HG03565 (cell line): ENCODE results near the gene SLC26A6.

Experiments
- ATAC-seq: cut with Tn5 transposase; IDR thresholded peaks from one replicate; pipeline ENCODE4 v1.9.1; 2021; ENCODE audit warnings: mild to moderate bottlenecking, moderate library complexity; ENCODE audit not compliant: unreplicated experiment

The SLC26A6 gene, protein sequence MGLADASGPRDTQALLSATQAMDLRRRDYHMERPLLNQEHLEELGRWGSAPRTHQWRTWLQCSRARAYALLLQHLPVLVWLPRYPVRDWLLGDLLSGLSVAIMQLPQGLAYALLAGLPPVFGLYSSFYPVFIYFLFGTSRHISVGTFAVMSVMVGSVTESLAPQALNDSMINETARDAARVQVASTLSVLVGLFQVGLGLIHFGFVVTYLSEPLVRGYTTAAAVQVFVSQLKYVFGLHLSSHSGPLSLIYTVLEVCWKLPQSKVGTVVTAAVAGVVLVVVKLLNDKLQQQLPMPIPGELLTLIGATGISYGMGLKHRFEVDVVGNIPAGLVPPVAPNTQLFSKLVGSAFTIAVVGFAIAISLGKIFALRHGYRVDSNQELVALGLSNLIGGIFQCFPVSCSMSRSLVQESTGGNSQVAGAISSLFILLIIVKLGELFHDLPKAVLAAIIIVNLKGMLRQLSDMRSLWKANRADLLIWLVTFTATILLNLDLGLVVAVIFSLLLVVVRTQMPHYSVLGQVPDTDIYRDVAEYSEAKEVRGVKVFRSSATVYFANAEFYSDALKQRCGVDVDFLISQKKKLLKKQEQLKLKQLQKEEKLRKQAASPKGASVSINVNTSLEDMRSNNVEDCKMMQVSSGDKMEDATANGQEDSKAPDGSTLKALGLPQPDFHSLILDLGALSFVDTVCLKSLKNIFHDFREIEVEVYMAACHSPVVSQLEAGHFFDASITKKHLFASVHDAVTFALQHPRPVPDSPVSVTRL

DNA sequence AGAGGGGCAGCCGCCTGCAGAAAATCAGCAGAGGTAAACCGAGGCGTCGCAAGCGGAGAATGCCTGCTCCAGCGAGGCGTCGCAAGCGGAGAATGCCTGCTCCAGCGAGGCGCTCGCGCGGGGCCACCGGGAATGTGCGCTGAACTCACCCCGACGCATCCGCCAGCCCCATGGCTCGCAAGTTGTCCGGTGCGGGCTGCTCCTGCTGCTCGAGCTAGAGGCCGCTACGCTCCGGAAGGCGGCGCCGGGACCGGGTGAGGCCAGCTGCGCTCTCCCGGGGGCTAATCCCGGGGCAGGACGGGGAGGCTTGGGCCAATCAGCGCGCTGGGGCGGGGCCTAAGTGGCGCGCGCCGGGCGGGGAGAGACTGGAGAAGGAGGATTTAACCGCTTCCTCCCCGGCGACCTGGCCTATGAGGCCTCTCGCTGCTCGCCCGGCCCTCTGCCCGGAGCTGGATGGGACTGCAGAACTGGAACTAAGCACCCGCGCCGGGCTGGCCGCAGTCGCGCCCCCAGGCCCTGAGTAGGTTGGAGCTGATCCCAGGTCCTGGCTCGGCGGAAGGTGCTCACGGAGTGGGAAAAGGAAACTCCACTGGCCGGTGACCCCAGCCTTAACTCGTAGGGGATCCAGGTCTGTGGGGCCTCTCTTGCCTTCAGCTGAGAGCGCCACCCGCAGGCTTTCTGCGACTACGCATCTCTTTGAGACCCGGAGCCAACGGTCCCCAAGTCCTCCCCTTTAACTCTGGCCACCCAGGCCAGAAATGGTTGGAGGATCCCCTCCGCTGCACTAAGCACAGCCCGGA is at the start of gene SLC26A6:
Gene SLC26A6 (minus strand): TSS at position 240 of the 800 bp plus-strand sequence. CDS start 68 bp downstream, at position 172.
- ATAC-seq: peak; percentile 80

- no peak for ATAC-seq
Measured at GRCh38 chr3:48684480-48685143, 49.4 kb upstream of the SLC26A6 start.

GRCh38 chr3:48684054-48684349 is 48.7 kb upstream of the SLC26A6 start:
- no peak for ATAC-seq

DNA sequence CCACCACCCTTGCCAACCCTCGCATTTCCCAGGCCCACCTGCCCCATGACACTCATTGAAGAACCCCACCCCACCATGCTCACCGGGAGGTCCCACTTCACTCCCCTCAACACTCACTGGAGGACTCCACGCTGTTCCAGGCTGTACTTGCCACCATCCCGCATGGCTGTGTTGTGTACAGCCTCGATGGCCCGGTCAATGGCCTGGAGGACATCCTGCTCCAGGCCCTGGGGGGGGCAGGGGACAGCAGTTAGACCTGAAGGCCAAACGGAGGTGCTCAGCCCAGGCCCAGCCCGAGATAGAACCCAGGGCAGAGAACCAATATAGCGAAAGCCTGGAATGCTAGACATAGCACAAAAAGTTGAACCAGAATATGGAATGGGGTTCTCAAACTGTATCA is 47.5 kb upstream of the SLC26A6 start:
- ATAC-seq: no peak

DNA sequence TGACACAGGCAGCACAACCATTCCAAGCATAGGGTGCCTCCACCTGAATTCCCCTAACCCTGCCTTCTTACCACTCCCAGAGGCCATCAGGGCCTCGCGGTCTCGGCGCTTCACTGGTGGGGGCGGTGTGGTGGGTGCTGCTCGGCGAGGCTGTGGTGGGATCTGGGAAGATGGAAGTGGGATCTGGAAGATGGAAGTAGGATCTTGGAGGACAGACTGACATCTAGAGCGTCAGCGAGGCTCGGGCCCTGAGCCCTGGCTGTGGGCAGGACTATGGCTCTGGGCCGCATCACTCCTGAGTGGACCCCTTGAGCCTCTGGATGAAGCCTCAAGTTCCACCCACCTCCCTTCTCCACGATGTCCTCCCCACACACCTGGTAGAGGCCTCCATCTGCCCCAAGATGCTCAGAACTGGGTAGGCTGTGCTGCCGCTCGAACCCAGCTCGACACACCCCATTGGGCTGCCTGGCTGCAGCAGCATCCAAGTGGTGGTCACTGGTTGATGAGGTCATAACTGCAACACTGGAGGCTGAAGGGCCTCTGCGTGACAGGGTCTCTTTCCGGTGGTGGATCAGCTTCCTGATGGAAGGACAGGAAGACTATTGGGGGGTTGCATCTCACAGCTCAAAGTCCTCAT is 46.8 kb upstream of the SLC26A6 start:
- no peak for ATAC-seq

- ATAC-seq: no peak
Measured at GRCh38 chr3:48681541-48681880, 46.2 kb upstream of the SLC26A6 start.

DNA sequence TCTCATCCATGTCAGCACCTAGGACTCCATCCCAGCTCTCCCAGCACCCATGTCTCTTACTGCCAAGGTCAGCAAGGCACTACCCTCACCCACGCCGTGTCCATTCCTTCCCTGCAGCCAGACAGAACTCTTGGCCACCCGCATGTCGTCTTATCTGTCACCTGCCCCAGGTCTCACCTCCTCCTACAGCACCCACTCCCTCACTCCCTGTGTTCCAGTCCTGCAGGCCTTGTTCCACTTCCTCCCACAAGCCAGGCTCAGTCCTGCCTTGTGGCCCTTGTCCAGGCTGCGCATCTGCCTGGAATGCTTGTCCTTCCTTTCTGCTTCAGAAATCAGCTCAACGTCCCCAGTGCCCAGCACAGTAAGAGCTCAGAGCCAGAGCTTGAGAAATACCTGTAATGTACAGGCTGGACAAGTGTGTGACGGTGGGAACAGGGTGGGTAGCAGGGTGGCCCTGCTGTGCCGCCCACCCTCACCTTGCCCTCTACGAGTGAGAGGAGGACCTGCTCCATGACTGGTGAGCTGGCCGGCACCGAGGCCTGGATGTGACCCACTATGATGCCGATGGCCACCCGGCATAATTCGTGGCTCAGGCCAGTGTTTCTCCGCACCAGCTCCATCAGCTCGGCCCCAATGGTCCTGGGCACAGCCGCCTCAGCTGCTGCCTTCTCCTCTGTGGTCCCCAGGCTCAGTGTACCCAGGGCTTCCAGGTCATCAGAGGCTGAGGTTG is 45.7 kb upstream of the SLC26A6 start:
- ATAC-seq: no peak

GRCh38 chr3:48679411-48680391 is 44.4 kb upstream of the SLC26A6 start:
- ATAC-seq: no peak

DNA sequence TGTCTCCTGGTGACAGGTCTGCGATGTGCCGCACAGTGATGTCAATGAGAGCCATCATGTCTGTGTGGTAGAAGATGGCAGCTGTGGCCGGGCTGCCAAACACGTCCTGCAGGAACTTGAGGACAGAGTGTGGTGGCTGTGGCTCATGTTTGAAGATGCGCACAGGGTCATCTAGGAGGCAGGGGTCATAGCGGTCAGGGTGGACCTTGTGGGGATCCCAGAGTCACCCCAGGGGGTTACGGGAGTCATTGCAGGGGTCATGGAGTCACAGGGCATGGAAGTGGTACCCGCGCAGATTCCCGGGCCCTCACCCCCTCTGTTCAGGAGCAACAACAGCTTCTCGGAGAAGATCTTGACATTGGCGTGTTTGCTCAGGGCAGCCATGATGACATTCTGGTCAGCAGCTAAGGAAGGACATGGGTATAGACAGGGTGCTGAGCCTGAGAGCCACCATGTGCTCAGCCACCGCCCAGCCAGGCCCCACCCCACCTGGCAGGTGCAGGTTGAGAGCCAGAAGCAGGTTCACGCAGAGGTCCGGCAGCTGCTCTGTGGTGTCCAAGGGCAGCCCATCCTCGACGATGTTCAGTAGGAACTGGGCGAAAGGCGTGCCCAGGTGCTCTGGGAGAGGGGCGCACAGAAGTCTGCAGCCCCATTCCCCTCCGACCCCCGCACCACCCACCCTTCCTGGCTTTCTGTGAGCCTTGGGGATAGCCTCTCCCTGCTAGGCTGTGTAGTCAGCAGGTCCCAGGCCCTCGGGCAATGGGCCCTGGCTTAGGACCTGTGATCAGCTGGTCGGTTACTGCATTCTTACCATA is 43.5 kb upstream of the SLC26A6 start:
- ATAC-seq: no peak

DNA sequence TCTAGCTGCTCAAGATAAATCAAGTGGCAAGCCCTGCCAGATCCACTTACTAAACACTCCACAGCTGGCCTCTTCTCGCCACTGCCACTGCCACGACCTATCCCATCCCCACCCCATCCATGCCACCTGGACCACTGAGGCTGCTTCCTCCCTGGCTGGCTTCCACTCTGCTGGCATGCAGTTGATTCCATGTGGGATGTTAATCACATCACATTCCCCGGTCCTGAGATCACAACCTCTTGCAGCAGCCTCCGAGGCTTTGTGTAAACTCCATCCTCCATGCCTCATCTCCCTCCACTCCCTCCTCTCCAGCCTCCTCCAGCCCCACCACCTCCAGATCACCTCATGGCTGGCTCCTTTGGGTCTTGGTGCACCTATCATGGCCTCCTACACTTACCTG is 42.8 kb upstream of the SLC26A6 start:
- no peak for ATAC-seq

DNA sequence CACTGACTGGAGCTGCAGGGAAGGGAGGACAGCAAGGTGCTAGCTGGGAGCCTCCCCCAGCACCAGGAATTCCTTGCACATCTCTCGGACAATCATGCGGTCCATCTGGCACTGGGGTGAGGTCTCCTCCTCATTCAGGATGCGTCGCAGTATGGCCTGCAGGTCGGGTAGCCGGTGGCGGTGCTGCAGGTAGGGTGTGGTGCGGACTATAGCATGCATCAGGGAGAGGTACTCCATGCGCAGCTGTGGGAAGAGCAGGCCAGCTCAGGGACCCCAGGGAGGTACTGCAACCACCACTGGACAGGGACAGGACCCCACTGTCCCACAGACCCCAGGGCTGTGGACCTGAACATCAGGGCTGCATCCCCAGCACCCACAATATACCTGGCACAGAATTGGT is 39.2 kb upstream of the SLC26A6 start:
- ATAC-seq: no peak

GRCh38 chr3:48672522-48672921 is 37.3 kb upstream of the SLC26A6 start:
- ATAC-seq: no peak

DNA sequence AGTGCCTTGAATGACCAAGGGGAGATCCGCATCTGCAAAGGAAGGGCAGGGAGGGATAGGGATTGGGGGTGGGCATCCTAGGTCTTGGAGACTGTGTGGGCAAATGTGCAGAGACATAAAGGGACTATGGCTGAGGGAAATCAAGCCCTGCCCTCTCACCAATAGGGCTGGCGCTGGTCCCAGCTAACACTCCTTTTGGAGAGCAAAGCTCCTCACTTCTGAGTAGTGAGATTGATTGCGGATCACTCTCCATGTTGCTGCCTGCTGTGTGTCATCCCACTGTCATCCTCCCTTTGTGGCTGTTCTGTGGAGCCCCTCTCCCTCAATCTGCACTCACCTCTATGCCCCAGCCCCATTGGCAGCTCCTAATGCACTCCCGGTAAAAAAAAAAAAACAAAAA is 29.7 kb upstream of the SLC26A6 start:
- no peak for ATAC-seq

GRCh38 chr3:48664313-48664644 is 29.0 kb upstream of the SLC26A6 start:
- no peak for ATAC-seq

DNA sequence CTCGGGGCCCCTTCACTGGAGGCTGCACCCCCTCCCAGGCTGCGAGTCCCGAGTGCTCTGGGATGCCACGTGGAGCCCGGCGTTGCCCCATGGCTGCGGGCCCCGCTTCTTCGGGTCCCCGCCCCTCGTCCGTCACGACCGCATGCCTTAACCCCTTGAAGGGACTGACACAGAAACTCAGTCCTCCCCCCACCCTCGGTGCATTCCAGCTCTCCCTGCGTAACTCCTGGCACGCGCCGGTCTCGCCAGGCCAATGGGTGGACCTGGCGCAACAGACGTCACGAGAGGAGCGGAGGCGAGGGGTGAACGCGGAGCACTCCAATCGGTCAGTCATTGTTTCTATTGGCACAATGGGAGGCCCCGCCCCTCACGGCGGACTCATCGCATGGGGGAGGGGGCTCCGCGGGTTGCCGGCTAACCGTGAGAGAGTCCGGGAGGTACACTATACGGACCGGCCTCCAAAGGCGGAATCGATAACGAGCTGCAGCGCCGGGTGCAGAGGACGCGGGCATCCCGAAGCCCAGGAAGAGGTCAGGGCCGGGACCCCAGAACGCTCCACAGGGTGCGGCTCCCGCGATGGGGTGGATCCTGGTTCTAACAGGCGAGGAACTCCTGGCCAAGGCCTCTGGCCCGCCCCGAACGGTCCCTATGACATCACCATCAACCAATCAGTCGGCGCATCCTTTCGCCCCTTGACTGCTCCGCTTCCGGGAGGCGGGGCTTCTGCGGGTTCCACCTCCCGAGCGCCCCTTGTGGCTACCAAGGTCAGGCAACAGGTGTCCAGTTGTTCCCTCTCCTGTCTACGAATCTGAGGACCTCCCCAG is 28.4 kb upstream of the SLC26A6 start:
- peak; percentile 77 for ATAC-seq

DNA sequence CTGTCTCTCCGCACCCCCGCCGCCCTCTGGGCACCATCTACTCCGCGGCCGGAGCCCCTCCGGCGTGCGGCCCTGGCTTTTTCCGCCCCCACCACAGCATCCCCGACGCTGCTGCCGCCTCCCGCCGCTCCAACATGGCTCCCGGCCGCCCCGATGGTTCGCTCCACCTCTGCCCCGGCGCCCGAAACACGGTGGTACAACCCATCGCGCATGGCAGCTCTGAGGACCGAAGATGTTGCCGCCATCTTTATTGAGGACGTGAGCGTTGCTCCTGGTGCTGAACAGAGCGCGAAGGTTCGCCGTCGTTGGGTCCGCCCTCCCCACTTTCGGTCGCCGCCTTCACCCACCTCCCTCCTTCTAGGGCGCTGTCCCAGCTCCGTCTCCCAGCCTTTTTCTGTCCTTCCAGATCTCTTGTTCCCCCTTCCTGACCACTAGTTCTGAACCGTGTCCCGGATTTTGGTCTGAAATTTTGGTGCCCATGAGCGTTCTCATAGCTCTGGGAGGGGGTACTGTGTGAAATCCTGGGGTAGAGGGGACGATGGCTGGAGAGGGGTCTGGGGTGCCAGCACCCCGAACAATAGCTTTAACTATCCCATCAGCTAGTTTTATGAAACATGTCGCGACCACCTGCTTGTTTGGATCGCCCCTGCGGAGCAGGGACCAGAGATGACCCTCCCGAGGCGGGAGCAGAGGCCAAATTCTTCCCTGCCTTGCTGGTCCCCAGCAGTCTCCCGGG is 27.7 kb upstream of the SLC26A6 start, which contains the start of gene CELSR3:
Gene CELSR3 (minus strand): TSS at position 134 of the 736 bp plus-strand sequence. CDS start 252 bp downstream, outside the sequence.
- no peak for ATAC-seq
